Amygdala (tissue), 56 donors: Measurements from ENCODE around the gene PCCA.

Source experiments
- DNase-seq, 56 donors: peaks; one replicate each; lab custom pipeline; 2025; lab: John Stamatoyannopoulos, UW

The PCCA gene

DNA sequence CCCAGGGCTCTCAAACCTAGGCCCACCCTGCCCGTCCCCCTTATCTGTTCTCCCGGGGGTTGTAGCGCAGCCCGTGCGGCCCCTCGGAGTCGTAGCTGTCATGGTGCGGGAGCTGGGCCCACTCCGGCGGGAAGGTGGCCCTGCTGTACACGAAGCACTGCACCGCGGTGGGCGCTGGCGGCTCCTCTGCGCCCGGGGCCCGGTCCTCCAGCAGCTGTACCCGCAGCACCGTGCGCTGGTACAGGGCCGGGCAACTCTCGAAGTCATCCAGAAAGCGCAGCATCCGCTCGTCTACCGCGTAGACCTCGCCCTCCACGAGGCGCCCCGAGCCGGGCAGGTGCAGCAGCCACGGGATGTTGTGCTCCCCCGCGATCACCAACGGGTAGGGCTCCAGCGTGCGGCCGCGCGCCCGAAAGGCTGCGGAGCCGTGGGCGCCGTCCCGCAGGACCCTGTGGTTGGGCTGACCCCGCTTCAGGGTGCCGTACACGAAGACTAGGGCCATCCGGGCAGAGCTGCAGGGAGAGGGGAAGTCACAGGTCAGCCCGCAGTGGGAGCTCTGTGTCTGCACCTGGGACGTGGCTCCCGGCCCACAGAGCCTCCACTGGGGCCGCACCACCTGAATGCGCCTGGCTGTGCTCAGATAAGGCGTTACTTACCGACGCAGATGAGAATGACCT is 443.3 kb downstream of the PCCA start:
- DNase-seq, result no peak

DNA sequence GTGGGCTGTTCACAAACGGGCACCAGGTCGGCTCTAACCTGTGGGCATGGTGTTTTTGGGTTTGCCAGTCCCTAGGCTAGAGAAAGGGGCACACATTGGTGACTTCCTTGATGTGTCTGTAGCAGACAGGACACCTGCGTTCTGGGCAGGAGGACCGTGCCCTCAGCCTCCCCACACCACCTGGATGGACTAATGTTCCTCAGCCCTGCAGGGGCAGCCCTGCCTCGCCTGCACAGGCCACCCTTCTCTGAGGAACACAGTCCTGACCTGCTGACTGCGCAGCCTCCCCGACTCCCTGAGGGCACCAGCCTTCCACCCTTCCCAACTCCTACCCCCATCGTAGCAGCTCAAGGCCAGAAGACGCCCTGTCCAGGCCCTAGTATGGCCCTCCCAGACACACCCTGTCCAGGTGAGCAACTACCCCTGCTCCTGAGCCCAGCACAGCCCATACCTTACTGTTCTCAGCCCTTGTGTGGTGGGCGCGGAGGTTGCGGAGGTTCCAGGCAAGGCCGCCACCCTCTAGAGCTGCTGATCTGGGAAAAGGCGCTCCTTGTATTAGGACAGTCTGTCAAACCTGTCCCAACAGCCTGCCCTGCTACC is 444.0 kb downstream of the PCCA start:
- no peak for DNase-seq

GRCh38 chr13:100533588-100534041 is 444.7 kb downstream of the PCCA start:
- no peak for DNase-seq

DNA sequence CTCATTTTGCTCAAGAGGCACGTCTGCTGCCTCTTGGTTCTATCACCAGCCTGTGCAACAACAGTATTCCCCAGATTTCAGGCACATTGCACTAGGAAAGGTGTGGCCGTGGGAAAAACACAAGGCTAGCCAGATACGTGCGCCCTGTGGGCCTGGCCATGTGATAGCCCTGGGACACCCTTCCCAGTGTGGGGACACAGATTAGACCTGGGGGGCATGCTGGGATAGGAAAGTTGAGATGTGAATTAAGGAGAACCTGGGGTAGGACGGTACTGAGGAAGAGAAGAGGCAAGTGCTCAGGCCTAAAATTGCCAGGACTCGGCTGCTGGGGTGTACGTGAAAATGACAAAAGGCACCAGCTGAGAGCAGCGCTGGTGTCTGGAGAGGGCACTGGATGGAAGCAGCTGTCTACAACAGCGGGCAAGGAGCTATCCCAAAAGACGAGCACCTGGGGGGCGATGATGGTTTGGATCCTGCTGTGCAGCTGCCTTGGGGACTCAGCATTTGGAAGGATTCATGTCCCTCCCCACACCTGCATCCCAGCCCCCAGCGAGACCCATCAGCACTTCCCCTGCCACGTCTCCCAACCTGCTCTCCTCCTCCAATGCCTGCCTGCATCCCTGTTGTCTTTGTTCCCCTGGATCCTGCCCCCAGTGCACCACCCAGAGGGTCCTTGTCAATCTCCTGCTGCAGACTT is 445.4 kb downstream of the PCCA start:
- DNase-seq, result no peak

- no peak for DNase-seq
Observed at GRCh38 chr13:100534911-100535310, 446.0 kb downstream of the PCCA start.

DNA sequence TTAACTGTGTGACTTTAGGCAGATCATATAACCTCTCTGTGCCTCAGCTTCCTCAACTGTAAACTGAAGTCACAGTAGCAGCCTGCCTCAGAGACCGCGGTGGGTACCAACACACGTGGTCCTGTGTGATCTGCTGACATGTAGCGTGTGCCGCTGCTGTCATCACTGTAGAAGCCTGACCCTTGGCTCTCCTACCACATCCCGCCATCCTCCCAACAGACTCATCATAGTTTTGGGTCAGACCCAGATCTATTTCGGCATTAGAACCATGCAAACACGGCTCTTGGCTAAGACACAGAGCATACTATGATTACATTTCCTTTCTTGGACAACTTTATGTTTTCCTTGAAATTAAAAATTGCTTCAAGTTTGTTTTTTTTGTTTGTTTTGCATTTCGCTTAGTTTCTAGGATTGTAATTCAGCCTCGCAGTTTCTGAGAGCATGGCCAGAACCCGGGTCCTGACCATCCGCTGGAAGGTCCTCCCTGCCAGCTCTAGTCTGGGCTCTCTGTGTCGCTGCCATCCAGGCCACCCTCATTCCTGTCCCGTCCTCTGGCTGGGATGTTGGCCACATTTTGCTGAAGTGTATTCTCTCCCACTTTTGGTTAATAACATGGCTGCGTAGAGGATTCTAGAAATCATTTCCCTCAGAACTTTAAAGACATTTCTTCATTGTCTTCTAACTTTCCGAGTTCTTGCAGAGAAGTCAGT is 446.7 kb downstream of the PCCA start:
- DNase-seq, result peak in 1 of 56 donors; percentile 7

DNA sequence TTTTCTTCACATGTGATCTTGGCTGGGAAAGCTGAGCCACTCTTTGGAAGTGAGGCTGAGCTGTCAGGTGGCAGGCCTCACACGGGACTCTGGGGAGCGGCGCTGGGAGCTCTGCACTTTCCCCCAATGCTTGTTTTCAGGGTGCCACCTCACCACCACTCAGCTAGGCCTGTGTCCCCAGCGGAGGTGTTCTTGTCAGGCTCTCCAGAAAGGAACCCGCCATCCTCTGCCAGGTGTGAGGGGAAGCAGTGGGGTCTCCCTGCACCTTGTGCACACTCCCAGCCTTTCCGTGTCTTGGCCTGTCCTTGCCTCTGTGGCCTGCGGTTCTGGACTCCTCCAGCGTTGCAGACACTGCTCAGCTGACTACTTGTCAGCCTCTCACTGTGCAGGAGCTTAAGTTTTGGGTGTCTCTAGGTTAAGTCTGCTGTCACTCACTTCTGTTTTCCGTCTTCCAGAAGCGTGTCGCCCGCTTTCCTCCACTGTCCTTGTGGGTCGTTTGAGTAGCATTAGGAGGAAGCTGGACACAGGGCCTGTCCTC is 447.8 kb downstream of the PCCA start:
- DNase-seq, result no peak

GRCh38 chr13:100537486-100537885 is 448.6 kb downstream of the PCCA start:
- no peak for DNase-seq

GRCh38 chr13:100537951-100538462 is 449.1 kb downstream of the PCCA start:
- DNase-seq, result no peak

DNA sequence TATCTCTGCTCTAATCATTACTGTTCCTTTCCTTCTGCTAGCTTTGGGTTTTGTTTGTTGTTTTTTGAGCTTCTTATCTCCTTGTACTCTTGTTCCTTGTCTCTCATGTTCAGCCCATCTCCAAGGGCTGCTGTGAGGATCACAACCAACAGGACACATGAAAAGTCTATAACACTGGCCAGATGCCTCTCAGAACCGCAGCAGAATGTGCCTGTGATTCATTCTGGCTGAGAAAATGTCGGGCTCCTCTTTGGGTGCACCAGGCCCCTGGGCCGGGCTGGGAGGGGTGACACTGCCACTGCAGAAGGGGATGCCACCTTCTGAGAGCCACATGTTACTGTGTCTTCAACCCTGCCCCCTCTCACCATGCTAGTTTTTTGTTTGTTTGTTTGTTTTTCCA is 451.7 kb downstream of the PCCA start:
- no peak for DNase-seq

DNA sequence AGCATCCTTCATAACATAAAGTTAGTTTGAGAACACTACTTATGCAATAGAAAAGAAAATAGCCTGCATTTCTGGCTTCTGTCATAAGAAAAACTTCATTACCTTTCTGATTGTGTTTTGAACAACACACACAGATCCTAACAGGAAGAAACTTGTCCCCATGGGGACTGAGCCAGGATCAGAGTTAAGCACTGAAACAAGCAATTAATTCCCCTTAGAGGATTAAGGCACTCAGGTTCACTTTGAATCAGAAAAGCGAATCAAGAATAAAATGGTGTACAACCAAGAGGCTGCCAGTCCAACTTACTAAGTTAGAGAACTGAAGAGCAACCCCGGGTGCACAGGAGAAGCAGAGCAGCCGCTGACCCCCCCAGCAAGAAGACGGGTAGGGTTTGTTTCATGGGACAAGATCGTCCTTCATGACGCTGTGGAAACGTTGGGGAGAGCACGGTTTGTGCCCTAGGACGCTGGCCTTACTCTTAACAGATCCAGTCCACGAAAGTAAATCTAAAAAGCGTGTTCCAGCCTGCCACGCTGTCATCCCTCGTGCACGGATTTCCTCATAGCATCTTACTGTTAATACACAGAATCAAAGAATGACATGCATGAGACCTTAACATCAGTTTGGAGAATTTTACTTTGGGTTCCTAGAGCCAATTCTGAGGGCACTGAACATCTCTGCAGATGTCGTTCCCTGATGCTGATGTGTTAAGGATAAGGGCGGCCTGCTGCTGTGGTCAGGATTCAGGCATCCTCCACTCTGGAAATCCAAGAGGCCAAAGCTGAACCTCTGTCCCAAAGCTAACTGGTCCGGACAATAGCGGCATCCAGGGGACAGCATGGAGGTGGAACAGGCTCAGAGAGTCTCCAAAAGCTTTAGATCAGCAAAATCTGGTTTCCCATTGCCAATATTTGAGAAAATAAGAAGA is 453.3 kb downstream of the PCCA start:
- no peak for DNase-seq

DNA sequence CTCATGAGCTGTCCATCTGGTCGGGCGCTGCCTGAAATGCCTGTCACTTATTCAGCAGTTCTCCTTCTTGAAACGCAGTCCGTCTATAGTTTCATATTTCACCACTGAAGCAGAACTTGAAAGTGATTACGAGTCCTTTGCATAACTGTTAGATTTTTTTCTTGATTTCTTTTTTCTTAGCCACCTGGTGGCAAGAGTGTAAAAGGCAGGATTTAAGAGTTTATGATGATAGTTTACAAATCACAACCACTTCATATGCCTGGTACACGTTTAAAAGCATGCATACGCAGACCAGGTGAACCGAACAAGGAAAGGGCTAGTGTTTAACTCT is 453.9 kb downstream of the PCCA start:
- DNase-seq, result no peak

- DNase-seq, result no peak
Observed at GRCh38 chr13:100543872-100544602, 455.1 kb downstream of the PCCA start.

GRCh38 chr13:100544866-100545683 is 456.2 kb downstream of the PCCA start:
- DNase-seq, result peak in 22 of 56 donors; percentile 6 to 57 (median 28)

DNA sequence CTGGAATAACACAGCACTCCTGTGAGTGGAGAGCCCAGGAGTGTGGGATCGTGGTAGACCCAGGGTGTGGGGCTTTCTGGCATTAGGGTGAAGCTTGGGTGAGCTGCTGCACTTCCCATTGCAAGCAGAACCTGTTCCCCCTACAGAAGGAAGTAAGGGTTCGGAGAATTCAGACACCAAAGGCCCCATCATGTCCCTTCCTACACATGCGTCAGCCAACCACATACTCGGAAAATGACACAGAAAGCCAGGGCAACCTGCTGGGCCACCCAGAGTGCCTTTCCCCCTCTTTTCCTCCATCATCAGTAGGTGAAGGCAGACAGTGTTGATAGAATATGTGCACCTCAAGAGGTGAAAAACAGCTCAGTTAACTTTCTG is 456.8 kb downstream of the PCCA start:
- DNase-seq, result no peak

GRCh38 chr13:100546713-100547405 is 458.0 kb downstream of the PCCA start:
- DNase-seq, result no peak

- no peak for DNase-seq
Observed at GRCh38 chr13:100547791-100548201, 458.9 kb downstream of the PCCA start.
